KMS-11 (cell line): ENCODE results near the gene PTPN23.

Source experiments
- H2AFZ ChIP-seq: fragments of 200-600 bp; sonication (generic); 2 replicates; pipeline ENCODE4 v1.6.1; 2016; ENCODE audit warnings: antibody characterized with exemption, mixed run types, low read depth
- H3K27ac ChIP-seq: fragments of 200-600 bp; sonication (generic); 2 replicates; pipeline ENCODE4 v1.6.1; 2016; ENCODE audit warnings: mild to moderate bottlenecking, mixed run types
- H3K27me3 ChIP-seq: fragments of 200-600 bp; sonication (generic); 2 replicates; pipeline ENCODE4 v1.6.1; 2017; ENCODE audit warnings: mild to moderate bottlenecking, low read depth, mixed run types, moderate library complexity; ENCODE audit not compliant: insufficient read depth
- H3K36me3 ChIP-seq: fragments of 200-600 bp; sonication (generic); 2 replicates; pipeline ENCODE4 v1.6.1; 2017; ENCODE audit warnings: mild to moderate bottlenecking, mixed run types; ENCODE audit not compliant: insufficient read depth
- H3K4me1 ChIP-seq: fragments of 200-600 bp; sonication (generic); 2 replicates; pipeline ENCODE4 v1.6.1; 2016; ENCODE audit warnings: mild to moderate bottlenecking, low read depth, mixed run types; ENCODE audit not compliant: poor library complexity, severe bottlenecking
- H3K4me2 ChIP-seq: fragments of 200-600 bp; sonication (generic); 2 replicates; pipeline ENCODE4 v1.7.0; 2016; ENCODE audit warnings: mild to moderate bottlenecking, mixed run types
- H3K4me3 ChIP-seq: fragments of 200-600 bp; sonication (generic); IDR thresholded peaks from 2 replicates; pipeline ENCODE4 v1.6.1; 2017; ENCODE audit warnings: low read depth, low read length, mixed read lengths; ENCODE audit not compliant: insufficient read depth
- H3K79me2 ChIP-seq: fragments of 200-600 bp; sonication (generic); 2 replicates; pipeline ENCODE4 v1.6.1; 2016; ENCODE audit warnings: low read depth, mixed run types; ENCODE audit not compliant: insufficient read depth
- H3K9ac ChIP-seq: fragments of 200-600 bp; sonication (generic); 2 replicates; pipeline ENCODE4 v1.6.1; 2016; ENCODE audit warnings: mild to moderate bottlenecking, mixed run types
- H4K20me1 ChIP-seq: fragments of 200-600 bp; sonication (generic); 2 replicates; pipeline ENCODE4 v1.6.1; 2016; ENCODE audit warnings: mild to moderate bottlenecking, mixed run types; ENCODE audit not compliant: insufficient read depth
- TF ChIP-seq, protein P1 (sequence below): fragments of 200-600 bp; sonication (generic); conservative IDR thresholded peaks from 2 replicates; pipeline ENCODE4 v1.6.1; 2017; ENCODE audit warnings: low read depth, mild to moderate bottlenecking, antibody characterized with exemption, low read length, moderate library complexity, mixed read lengths

PTPN23 gene

DNA sequence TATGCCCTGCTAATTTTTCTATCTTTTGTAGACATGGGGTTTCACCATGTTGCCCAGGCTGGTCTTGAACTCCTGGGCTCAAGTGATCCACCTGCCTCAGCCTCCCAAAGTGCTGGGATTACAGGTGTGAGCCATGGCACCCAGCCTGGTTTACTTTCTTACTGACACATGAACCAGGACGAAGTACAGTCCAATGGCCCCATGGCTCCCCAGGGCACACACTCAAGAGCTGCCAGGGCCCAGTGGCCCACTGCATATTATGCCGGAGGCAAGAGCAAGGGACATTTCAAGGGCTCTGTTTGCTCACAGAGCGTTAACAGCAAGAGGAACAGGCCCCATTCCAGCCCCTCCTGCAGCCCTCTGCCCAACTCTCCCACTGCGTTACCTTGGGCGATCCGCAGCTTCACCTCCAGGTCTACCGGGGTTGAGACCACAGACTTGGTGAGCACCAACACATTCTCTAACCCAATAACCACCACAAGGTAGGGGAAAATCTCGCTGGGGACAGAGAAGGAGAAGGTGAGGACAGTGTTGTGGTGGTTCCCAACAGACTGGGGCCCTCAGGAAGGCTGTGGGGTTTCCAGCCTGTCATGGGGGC lies 42.8 kb downstream of the PTPN23 start:
- H2AFZ ChIP-seq = no peak overlapping the region

DNA sequence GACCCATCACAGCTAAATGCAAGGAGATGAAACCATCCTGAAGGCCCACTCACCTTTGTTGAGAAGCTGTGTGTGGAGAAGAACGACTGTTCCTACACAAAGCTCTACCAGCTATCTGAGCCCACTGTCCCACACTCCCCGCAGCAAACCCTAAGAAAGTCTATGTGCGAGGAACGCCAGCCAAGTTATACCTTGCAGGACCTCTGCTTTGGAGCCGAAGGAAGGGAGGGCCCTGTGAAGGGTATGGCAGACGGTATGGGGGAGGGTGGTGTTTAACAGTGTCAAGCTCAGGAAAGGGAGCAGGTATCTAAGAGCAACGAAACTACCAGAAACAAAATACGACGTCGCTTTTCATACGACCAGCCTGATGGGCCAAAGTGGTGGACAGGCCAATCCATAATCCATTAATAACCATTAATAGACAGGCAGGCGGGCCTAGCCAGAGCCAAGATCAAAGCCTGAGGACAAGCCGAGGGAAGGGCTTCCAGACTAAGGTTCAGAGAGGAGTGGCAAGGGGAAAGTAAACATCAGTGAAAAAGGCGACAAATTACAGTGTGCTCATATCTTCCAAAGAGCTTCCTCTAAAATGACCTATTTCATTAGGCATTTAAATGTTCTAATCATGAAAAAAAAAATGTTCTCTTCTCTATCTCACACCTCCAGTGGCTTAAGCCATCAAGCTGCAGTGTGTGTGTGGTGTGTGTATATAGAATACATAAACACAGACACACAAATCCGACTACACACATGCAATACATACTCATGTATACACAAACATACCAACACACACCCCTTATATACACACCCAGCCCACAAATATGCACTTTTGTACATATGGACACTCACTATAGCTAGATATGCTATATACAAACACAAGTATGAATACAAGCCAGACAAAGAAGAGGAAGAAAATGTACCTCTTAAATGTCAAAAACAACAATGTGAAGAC lies 43.9 kb downstream of the PTPN23 start:
- no peaks in the 10 kb centered on the region for H3K79me2 ChIP-seq
- peaks cover 5% of the 10 kb centered on the region for H3K4me1 ChIP-seq
- no peak overlapping the region for H3K27ac ChIP-seq
- TF ChIP-seq, protein P1, sequence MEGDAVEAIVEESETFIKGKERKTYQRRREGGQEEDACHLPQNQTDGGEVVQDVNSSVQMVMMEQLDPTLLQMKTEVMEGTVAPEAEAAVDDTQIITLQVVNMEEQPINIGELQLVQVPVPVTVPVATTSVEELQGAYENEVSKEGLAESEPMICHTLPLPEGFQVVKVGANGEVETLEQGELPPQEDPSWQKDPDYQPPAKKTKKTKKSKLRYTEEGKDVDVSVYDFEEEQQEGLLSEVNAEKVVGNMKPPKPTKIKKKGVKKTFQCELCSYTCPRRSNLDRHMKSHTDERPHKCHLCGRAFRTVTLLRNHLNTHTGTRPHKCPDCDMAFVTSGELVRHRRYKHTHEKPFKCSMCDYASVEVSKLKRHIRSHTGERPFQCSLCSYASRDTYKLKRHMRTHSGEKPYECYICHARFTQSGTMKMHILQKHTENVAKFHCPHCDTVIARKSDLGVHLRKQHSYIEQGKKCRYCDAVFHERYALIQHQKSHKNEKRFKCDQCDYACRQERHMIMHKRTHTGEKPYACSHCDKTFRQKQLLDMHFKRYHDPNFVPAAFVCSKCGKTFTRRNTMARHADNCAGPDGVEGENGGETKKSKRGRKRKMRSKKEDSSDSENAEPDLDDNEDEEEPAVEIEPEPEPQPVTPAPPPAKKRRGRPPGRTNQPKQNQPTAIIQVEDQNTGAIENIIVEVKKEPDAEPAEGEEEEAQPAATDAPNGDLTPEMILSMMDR = no peak
- H3K4me2 ChIP-seq = no peak overlapping the region
- no peak overlapping the region for H3K9ac ChIP-seq
- no peaks in the 10 kb centered on the region for H3K36me3 ChIP-seq
- no peaks in the 10 kb centered on the region for H3K27me3 ChIP-seq
- no peak overlapping the region for H2AFZ ChIP-seq
- no peaks in the 10 kb centered on the region for H4K20me1 ChIP-seq
- H3K4me3 ChIP-seq = no peak overlapping the region

More for the DNA sequence above, 42.8 kb downstream of the PTPN23 start:
- H3K9ac ChIP-seq = no peak overlapping the region
- H3K36me3 ChIP-seq = no peaks in the 10 kb centered on the region
- no peak overlapping the region for H3K27ac ChIP-seq
- no peaks in the 10 kb centered on the region for H4K20me1 ChIP-seq
- no peaks in the 10 kb centered on the region for H3K79me2 ChIP-seq
- no peak overlapping the region for H3K4me3 ChIP-seq
- no peaks in the 10 kb centered on the region for H3K27me3 ChIP-seq
- no peak overlapping the region for H3K4me2 ChIP-seq
- TF ChIP-seq, protein P1 = no peak
- H3K4me1 ChIP-seq = peaks cover 5% of the 10 kb centered on the region

- H3K79me2 ChIP-seq = no peaks in the 10 kb centered on the region
- H3K4me2 ChIP-seq = no peak overlapping the region
- TF ChIP-seq, protein P1 = no peak
- H4K20me1 ChIP-seq = no peaks in the 10 kb centered on the region
- H3K36me3 ChIP-seq = no peaks in the 10 kb centered on the region
- H2AFZ ChIP-seq = no peak overlapping the region
- no peak overlapping the region for H3K27ac ChIP-seq
- H3K4me3 ChIP-seq = no peak overlapping the region
- no peaks in the 10 kb centered on the region for H3K27me3 ChIP-seq
- H3K4me1 ChIP-seq = peaks cover 5% of the 10 kb centered on the region
- no peak overlapping the region for H3K9ac ChIP-seq
Measured at GRCh38 chr3:47425383-47425778, 44.6 kb downstream of the PTPN23 start.

- TF ChIP-seq, protein P1 = no peak
- no peaks in the 10 kb centered on the region for H3K36me3 ChIP-seq
- H3K4me3 ChIP-seq = no peak overlapping the region
- no peaks in the 10 kb centered on the region for H4K20me1 ChIP-seq
- no peak overlapping the region for H2AFZ ChIP-seq
- H3K79me2 ChIP-seq = no peaks in the 10 kb centered on the region
- no peak overlapping the region for H3K27ac ChIP-seq
- no peaks in the 10 kb centered on the region for H3K27me3 ChIP-seq
- peaks cover 5% of the 10 kb centered on the region for H3K4me1 ChIP-seq
- H3K9ac ChIP-seq = no peak overlapping the region
- H3K4me2 ChIP-seq = no peak overlapping the region
Measured at GRCh38 chr3:47425959-47426358, 45.1 kb downstream of the PTPN23 start.
